Midbrain (tissue), 1 donor: ENCODE data around the gene SLC9A5.

Experiments used
- DNase-seq: peaks from one replicate; lab custom pipeline; 2025; lab: John Stamatoyannopoulos, UW

Gene SLC9A5

GRCh38 chr16:67256701-67257230 lies 8.0 kb downstream of the SLC9A5 start:
- DNase-seq, result no peak

- no peak for DNase-seq
Observed at GRCh38 chr16:67257486-67258160, 8.8 kb downstream of the SLC9A5 start.

GRCh38 chr16:67258161-67258835 lies 9.5 kb downstream of the SLC9A5 start:
- no peak for DNase-seq

- no peak for DNase-seq
Observed at GRCh38 chr16:67259705-67260104, 10.9 kb downstream of the SLC9A5 start.

- peak; percentile 14 for DNase-seq
Observed at GRCh38 chr16:67260426-67261063, 11.8 kb downstream of the SLC9A5 start.

GRCh38 chr16:67263201-67263600 lies 14.4 kb downstream of the SLC9A5 start:
- DNase-seq, result no peak

GRCh38 chr16:67264277-67264676 lies 15.5 kb downstream of the SLC9A5 start:
- no peak for DNase-seq

GRCh38 chr16:67264866-67265265 lies 16.1 kb downstream of the SLC9A5 start:
- DNase-seq, result no peak

GRCh38 chr16:67265834-67266233 lies 17.1 kb downstream of the SLC9A5 start:
- DNase-seq, result no peak

- DNase-seq, result no peak
Observed at GRCh38 chr16:67268136-67268579, 19.4 kb downstream of the SLC9A5 start.

- no peak for DNase-seq
Observed at GRCh38 chr16:67269766-67270165, 21.0 kb downstream of the SLC9A5 start.

GRCh38 chr16:67270931-67271338 lies 22.2 kb downstream of the SLC9A5 start:
- no peak for DNase-seq

GRCh38 chr16:67271446-67271845 lies 22.7 kb downstream of the SLC9A5 start:
- no peak for DNase-seq

GRCh38 chr16:67275321-67275720 lies 26.5 kb downstream of the SLC9A5 start:
- no peak for DNase-seq

GRCh38 chr16:67277294-67277998 lies 28.7 kb downstream of the SLC9A5 start:
- DNase-seq, result no peak

- no peak for DNase-seq
Observed at GRCh38 chr16:67277999-67278772, 29.4 kb downstream of the SLC9A5 start.

GRCh38 chr16:67278773-67279295 lies 30.1 kb downstream of the SLC9A5 start:
- no peak for DNase-seq

- DNase-seq, result peak; percentile 43
Observed at GRCh38 chr16:67279296-67280089, 30.7 kb downstream of the SLC9A5 start, which contains the start of gene PLEKHG4. Gene PLEKHG4 (plus strand): TSS chr16:67279532. CDS start chr16:67280045, 513 bp downstream.

GRCh38 chr16:67280090-67281015 lies 31.6 kb downstream of the SLC9A5 start:
- no peak for DNase-seq
